GM13976 (cell line): ENCODE results near the gene OTOGL.
"Not testable (repeated sequence)": the region's sequence is repeated elsewhere in the genome, so short reads cannot be mapped to it uniquely, and the experiment has no call there.

ENCODE experiments used
- DNase-seq: peaks from one replicate; pipeline ENCODE4 v3.0.0; 2012; ENCODE audit warnings: low spot score
- CTCF ChIP-seq: IDR thresholded peaks from 2 replicates; pipeline ENCODE4 v1.5.1; 2012; ENCODE audit warnings: borderline replicate concordance, mild to moderate bottlenecking; ENCODE audit not compliant: insufficient read depth; ENCODE audit errors: extremely low read depth, missing control alignments, control extremely low read depth
- in situ Hi-C: fragments of 300-500 bp; cut with MboI; formaldehyde crosslinking; loops from one replicate; pipeline ENCODE4 v1.12.0; 2022; ENCODE audit warnings: low sequenced_read_pairs, mixed read lengths, inconsistent platforms; ENCODE audit not compliant: unreplicated experiment

Gene OTOGL

GRCh38 chr12:80233926-80234325 is 134.6 kb downstream of the OTOGL start:
- TF ChIP-seq CTCF, result no peak
- in situ Hi-C loops, result no loop called here
- no peak for DNase-seq

- DNase-seq, result no peak
- TF ChIP-seq CTCF, result no peak
- in situ Hi-C loops, result no loop called here
These were observed 135.3 kb downstream of the OTOGL start for GRCh38 chr12:80234667-80235066.

GRCh38 chr12:80235944-80236343 is 136.6 kb downstream of the OTOGL start:
- in situ Hi-C loops, result no loop called here
- no peak for TF ChIP-seq CTCF
- no peak for DNase-seq

GRCh38 chr12:80239867-80240266 is 140.5 kb downstream of the OTOGL start:
- DNase-seq, result no peak
- in situ Hi-C loops, result no loop called here
- no peak for TF ChIP-seq CTCF

GRCh38 chr12:80241576-80242273 is 142.4 kb downstream of the OTOGL start:
- no peak for DNase-seq
- in situ Hi-C loops, result no loop called here
- no peak for TF ChIP-seq CTCF

GRCh38 chr12:80242321-80242720 is 143.0 kb downstream of the OTOGL start:
- TF ChIP-seq CTCF, result no peak
- in situ Hi-C loops, result no loop called here
- DNase-seq, result no peak

GRCh38 chr12:80249581-80249980 is 150.2 kb downstream of the OTOGL start:
- in situ Hi-C loops, DNase-seq: not testable (repeated sequence)
